Kidney epithelial cell (primary cell): ENCODE data around the gene DDX39A. TPM values are rescaled to one million over a fixed set of nuclear protein-coding genes. Genes with fewer than 3 reads are reported as not detected.

Experiments
- DNase-seq: peaks from one replicate; pipeline ENCODE4 v3.0.0-alpha.2; 2010; ENCODE audit warnings: low read depth
- H3K27me3 ChIP-seq: 2 replicates; pipeline ENCODE4 v1.6.0; 2011; ENCODE audit warnings: low read length; ENCODE audit not compliant: control insufficient read depth, insufficient read depth
- H3K36me3 ChIP-seq: 2 replicates; pipeline ENCODE4 v1.5.1; 2011; ENCODE audit warnings: low read length; ENCODE audit not compliant: control insufficient read depth, insufficient read depth
- H3K4me3 ChIP-seq: 2 replicates; pipeline ENCODE4 v1.5.1; 2011; ENCODE audit warnings: low read depth, mild to moderate bottlenecking, control low read depth, low read length
- total RNA-seq: library from RNA; depleted of rRNA; stranded (reverse); fragments of >200 nt; gene quantifications from 2 replicates; pipeline ENCODE4 v1.2.3, GENCODE V29; 2015
- TF ChIP-seq, protein P1 (sequence below): IDR thresholded peaks from 2 replicates; pipeline ENCODE4 v1.5.1; 2011; ENCODE audit warnings: mild to moderate bottlenecking, moderate library complexity, low read length, control low read depth, inconsistent platforms; ENCODE audit not compliant: insufficient read depth, poor library complexity, severe bottlenecking

DDX39A gene
- total RNA-seq, 1 donor from 2014 or later, result 96.4 TPM

DNA sequence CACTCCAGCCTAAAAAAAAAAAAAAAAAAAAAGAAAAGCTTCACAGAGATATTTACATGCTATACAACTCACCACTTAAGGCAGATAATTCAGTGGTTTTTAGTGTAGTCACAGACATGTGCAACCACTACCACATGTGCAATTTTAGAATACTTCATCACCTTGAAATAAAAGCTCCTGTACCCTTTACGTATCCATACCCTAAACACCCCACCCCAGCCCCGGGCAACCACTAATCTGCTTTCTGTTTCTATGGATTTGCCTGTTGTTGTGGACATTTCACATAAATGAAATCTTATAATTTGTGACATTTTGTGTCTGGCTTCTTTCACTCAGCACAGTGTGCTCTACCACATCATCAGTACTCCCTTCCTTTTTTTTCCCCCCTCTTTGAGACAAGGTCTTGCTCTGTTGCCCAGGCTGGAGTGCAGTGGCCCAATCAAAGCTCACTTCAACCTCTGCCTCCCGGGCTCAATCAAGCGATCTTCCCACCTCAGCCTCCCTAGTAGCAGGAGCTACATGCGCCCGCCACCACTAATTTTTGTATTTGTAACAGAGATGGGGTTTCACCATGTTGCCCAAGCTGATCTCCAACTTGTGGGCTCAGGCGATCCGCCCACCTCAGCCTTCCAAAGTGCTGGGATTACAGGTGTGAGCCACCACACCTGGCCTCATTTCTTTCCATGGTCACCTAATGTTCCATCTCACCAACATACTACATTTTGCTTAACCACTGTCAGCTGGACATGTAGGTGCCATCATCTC, 4.0 kb downstream of the DDX39A start:
- Histone ChIP-seq H3K27me3 (no peaks in the 10 kb centered on the region), H3K4me3 (no peak overlapping the region), H3K36me3 (peaks cover 7% of the 10 kb centered on the region)
- no peak for DNase-seq
- TF ChIP-seq, protein P1, sequence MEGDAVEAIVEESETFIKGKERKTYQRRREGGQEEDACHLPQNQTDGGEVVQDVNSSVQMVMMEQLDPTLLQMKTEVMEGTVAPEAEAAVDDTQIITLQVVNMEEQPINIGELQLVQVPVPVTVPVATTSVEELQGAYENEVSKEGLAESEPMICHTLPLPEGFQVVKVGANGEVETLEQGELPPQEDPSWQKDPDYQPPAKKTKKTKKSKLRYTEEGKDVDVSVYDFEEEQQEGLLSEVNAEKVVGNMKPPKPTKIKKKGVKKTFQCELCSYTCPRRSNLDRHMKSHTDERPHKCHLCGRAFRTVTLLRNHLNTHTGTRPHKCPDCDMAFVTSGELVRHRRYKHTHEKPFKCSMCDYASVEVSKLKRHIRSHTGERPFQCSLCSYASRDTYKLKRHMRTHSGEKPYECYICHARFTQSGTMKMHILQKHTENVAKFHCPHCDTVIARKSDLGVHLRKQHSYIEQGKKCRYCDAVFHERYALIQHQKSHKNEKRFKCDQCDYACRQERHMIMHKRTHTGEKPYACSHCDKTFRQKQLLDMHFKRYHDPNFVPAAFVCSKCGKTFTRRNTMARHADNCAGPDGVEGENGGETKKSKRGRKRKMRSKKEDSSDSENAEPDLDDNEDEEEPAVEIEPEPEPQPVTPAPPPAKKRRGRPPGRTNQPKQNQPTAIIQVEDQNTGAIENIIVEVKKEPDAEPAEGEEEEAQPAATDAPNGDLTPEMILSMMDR, result no peak

DNA sequence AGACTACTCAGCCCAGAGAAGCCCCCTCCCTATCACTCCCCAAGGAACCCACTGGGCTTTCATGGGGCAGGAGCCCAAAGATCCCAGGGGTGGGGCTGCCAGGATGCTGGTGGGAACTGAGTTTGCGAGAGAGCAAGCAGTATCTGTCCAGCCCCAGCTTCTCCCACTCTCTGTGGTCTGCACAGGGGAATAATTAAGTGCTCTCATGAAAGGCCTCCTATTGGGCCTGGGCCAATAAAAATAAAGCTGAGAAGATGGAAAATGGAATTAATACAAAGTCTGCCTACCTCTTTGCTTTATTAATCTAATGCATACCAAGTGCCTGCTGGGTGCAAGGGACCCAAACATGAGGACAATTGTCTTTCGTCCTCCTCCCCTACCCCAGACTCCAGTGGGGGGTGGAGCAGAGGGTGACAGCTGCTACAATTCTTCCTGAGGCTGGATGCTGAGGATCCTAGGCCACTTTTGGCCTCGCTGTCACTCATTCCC, 5.4 kb downstream of the DDX39A start:
- Histone ChIP-seq H3K36me3 (peaks cover 9% of the 10 kb centered on the region), H3K27me3 (no peaks in the 10 kb centered on the region), H3K4me3 (no peak overlapping the region)
- DNase-seq, result no peak
- TF ChIP-seq, protein P1, result no peak

DNA sequence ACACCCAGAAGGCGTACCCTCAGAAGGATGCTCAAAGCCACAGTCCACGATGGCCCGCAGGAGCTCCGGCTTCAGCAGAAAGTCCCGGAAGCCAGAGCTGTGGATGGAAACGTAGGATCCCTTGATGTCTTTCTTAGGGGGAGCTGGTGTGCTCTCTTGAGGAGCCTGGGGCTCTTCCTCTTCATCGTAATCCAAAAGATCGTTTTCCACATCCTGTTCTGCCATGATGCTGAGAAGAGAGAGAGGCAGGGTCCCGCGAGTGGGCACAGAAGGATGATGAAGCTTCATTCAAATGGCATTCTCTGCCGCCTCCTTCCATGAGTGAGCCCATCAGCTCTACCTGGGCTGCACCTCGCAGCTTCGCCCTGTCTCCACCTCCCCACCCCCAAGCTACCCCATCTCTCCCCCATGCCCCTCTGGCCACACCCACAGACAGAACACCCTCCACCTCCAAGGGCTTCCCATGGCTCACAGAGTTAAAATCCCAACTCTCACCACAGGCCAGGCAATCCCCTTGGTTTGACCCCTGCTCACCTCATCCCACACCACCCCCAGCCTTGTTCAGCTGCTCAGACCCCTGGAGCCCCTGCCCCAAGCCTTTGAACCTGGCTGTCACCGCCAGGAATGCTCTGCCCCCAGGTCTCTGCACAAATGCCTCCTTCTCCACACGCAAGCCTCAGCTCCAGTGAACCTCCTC, 6.0 kb downstream of the DDX39A start:
- DNase-seq, result no peak
- peaks cover 9% of the 10 kb centered on the region for H3K36me3 ChIP-seq
- H3K4me3 ChIP-seq, result no peak overlapping the region
- TF ChIP-seq, protein P1, result no peak
- no peaks in the 10 kb centered on the region for H3K27me3 ChIP-seq

DNA sequence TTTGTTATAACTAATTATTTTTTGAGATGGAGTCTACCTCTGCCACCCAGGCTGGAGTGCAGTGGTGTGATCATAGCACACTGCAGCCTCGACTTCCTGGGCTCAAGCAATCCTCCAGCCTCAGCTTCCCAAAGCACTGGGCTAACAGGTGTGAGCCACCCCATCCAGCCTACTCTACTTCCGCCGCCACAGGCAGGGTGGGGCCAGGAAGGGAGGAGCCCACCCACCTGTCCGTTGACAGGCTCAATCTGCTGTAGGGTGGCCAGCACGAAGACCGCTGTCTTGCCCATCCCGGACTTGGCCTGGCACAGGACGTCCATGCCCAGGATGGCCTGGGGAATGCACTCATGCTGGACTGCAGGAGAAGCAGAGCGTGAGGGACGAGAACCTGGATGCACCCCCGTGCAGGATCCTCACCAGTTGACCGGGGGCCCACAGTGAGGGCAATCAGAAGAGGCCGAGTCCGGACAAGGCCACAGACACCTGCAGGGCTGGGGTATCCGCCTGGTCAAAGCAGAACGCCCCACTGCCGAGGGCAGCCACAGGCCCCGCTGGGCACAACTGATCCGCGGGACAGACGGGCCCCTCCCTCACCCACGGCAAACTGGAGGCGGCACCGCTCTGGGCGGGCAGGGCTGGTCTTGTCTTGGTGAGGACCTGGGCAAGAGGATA, 6.7 kb downstream of the DDX39A start:
- H3K27me3 ChIP-seq, result no peaks in the 10 kb centered on the region
- H3K4me3 ChIP-seq, result no peak overlapping the region
- DNase-seq, result no peak
- H3K36me3 ChIP-seq, result peaks cover 11% of the 10 kb centered on the region
- TF ChIP-seq, protein P1, result no peak

DNA sequence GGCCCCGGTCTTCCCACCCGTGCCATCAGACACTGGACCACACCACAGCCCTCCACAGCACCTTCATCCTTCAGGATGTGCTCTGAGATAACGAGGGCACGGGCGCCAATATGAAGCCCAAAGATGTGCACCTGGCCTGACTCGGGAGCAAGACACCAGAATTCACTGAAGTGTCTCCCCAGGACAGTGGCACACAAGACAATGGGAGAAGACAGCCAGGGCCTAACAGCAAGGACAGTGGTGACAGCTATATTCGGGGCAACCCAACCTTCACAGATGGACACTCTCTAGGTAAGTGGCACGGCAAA, 7.2 kb downstream of the DDX39A start:
- Histone ChIP-seq H3K27me3 (no peaks in the 10 kb centered on the region), H3K36me3 (peaks cover 11% of the 10 kb centered on the region), H3K4me3 (no peak overlapping the region)
- TF ChIP-seq, protein P1, result no peak
- no peak for DNase-seq
